Mesodermal cell (in vitro differentiated cells): ENCODE results near the gene IGFBP2.
"Not testable (repeated sequence)": the region's sequence is repeated elsewhere in the genome, so short reads cannot be mapped to it uniquely, and the experiment has no call there.

Source experiments
- H3K27ac ChIP-seq: 2 replicates; pipeline ENCODE4 v1.7.0; 2013; ENCODE audit warnings: mild to moderate bottlenecking, low read depth, low read length, moderate library complexity; ENCODE audit not compliant: severe bottlenecking
- H3K36me3 ChIP-seq: 2 replicates; pipeline ENCODE4 v1.7.1; 2013; ENCODE audit warnings: mild to moderate bottlenecking, low read length, moderate library complexity; ENCODE audit not compliant: control insufficient read depth, insufficient read depth
- H3K4me1 ChIP-seq: one replicate; pipeline ENCODE4 v1.7.1; 2013; ENCODE audit warnings: mild to moderate bottlenecking, low read length; ENCODE audit not compliant: insufficient read depth, control insufficient read depth, poor library complexity, severe bottlenecking
- H3K4me3 ChIP-seq: 2 replicates; pipeline ENCODE4 v1.7.0; 2013; ENCODE audit warnings: low read length, control low read depth, mild to moderate bottlenecking; ENCODE audit not compliant: insufficient read depth, poor library complexity, severe bottlenecking; ENCODE audit errors: extremely low read depth
- H3K9me3 ChIP-seq: 2 replicates; pipeline ENCODE4 v1.7.1; 2013; ENCODE audit warnings: mild to moderate bottlenecking, low read length, moderate library complexity; ENCODE audit not compliant: control insufficient read depth
- WGBS, 2 experiments: methylation state at CpG; one replicate each; pipeline ENCODE4 v1.1.5; 2013; ENCODE audit warnings: missing lambda C conversion rate in 2 of 2; ENCODE audit not compliant: insufficient coverage in 2 of 2; 5-methylcytosine and 5-hydroxymethylcytosine counted together

The IGFBP2 gene

DNA sequence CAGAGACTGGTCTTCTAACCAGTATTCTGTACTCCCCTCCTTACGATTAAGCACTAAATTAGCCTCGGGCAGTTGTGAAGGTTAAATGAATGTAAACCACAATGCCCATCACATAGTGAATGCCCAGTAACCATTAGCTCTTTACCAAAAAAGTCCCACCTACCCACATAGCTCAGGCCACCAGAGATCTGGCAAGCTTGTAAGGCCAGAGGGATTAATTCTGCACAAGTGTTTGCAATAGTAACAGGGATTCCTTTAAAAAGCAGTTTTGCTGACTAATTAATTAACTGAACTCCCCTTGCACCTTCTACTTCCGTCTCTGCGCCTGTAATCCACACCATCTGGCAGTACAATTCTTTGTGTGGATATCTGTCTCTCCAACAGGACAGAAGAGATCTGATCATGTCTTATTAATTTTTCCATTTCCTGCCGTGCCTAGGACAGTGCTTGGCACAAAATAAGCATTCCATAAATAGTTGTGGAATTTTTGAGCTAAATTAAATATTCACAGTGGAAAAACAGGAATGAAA, 36.2 kb upstream of the IGFBP2 start:
- Histone ChIP-seq H3K4me1 (no peaks in the 10 kb centered on the region), H3K36me3 (no peaks in the 10 kb centered on the region), H3K27ac (no peak overlapping the region), H3K4me3 (no peak overlapping the region), H3K9me3 (no peaks in the 10 kb centered on the region)
- 92 to 100% methylated on average over 1 to 5 of the region's 5 CpGs for WGBS, 2 experiments

DNA sequence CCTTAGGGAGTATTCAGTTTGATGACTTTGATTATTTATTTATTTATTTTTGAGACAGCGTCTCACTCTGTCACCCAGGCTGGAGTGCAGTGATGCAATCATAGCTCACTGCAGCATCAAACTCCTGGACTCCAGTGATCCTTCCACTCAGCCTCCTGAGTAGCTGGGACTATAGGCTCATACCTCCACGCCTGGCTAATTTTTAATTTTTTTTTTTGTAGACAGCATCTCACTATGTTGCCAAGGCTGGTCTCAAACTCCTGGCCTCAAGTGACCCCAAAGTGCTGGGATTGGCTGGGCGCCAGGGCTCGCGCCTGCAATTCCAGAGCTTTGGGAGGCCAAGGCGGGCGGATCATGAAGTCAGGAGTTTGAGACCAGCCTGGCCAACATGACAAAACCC, 35.4 kb upstream of the IGFBP2 start:
- H3K36me3 ChIP-seq, H3K9me3 ChIP-seq, H3K4me3 ChIP-seq, H3K4me1 ChIP-seq, H3K27ac ChIP-seq: not testable (repeated sequence)
- 85 to 92% methylated on average over 3 to 4 of the region's 7 CpGs for WGBS, 2 experiments

DNA sequence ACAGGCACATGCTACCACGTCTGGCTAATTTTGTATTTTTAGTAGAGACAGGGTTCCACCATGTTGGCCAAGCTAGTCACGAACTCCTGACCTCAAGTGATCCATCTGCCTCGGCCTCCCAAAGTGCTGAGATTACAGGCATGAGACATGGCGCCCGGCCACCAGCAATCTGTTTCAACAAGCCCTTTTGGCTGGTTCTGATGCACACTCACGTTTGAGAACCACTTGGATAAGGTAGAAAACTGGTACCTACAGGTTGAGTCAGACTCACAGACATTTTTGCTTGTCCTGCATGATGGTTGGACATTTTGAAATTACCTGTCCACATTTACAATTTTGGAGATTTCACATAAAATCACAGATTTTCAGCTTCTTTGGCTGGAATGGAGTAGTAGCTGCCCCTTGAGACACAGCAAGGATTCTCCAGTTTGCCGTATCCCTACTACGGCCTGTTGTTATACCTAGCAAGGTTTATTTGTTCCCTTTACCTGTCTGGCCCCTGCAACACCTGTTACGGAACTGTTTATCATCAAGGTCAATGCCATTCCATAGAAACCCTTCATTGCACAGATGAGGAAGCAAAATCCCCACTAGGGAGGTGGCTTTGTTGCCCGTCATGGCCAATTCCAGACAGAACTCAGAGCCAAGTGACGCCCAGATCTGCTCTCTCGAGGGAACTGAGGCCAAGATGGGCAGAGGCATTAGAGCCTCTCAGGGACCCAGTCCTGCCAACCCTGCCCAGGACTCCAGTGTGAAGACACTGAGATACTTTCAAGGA, 31.4 kb upstream of the IGFBP2 start:
- H3K4me1 ChIP-seq, result peaks cover 5% of the 10 kb centered on the region
- H3K4me3 ChIP-seq, result no peak overlapping the region
- WGBS, 2 experiments, result 92 to 94% methylated on average over 12 of the region's 12 CpGs
- H3K27ac ChIP-seq, result no peak overlapping the region
- H3K9me3 ChIP-seq, result no peaks in the 10 kb centered on the region
- H3K36me3 ChIP-seq, result no peaks in the 10 kb centered on the region

GRCh38 chr2:216603010-216603883, 30.0 kb upstream of the IGFBP2 start:
- Histone ChIP-seq H3K4me3 (no peak overlapping the region), H3K9me3 (no peaks in the 10 kb centered on the region)

DNA sequence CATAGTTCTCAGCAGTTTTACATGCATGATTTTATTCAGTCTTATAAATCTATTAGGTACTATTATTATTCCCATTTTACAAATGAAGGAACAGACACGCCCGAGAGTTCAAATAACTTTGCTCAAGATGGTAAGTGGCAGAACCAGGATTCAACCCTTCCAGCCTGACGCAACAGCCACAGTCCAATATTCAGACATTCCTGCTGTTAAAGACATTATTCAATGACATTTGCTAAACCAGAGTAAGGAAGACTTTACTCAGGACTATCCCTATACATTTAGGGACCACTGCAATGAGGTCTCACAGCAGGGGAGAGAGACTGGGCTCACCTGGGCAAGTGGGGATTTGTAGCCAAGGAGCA, 29.4 kb upstream of the IGFBP2 start:
- H3K9me3 ChIP-seq, result no peaks in the 10 kb centered on the region
- H3K4me1 ChIP-seq, result peaks cover 6% of the 10 kb centered on the region
- no peak overlapping the region for H3K27ac ChIP-seq
- no peaks in the 10 kb centered on the region for H3K36me3 ChIP-seq
- 86% methylated on average over 2 of the region's 3 CpGs; no CpG with 5 or more reads in 1 of the 2 experiments for WGBS, 2 experiments
- no peak overlapping the region for H3K4me3 ChIP-seq

More at GRCh38 chr2:216603010-216603883, 30.0 kb upstream of the IGFBP2 start:
- H3K36me3 ChIP-seq, result no peaks in the 10 kb centered on the region
- H3K27ac ChIP-seq, result no peak overlapping the region
- peaks cover 6% of the 10 kb centered on the region for H3K4me1 ChIP-seq
- WGBS, 2 experiments, result 73% methylated on average over 4 of the region's 9 CpGs; no CpG with 5 or more reads in 1 of the 2 experiments

- H3K27ac ChIP-seq, result no peak overlapping the region
- no peaks in the 10 kb centered on the region for H3K36me3 ChIP-seq
- H3K4me3 ChIP-seq, result no peak overlapping the region
- peaks cover 6% of the 10 kb centered on the region for H3K4me1 ChIP-seq
- no peaks in the 10 kb centered on the region for H3K9me3 ChIP-seq
Observed at GRCh38 chr2:216604458-216604857, 28.8 kb upstream of the IGFBP2 start.

GRCh38 chr2:216606551-216607276, 26.5 kb upstream of the IGFBP2 start:
- Histone ChIP-seq H3K4me3 (no peak overlapping the region), H3K27ac (no peak overlapping the region), H3K4me1 (peaks cover 6% of the 10 kb centered on the region), H3K36me3 (no peaks in the 10 kb centered on the region), H3K9me3 (no peaks in the 10 kb centered on the region)
- WGBS, 2 experiments, result 56 to 75% methylated on average over 5 to 9 of the region's 20 CpGs

DNA sequence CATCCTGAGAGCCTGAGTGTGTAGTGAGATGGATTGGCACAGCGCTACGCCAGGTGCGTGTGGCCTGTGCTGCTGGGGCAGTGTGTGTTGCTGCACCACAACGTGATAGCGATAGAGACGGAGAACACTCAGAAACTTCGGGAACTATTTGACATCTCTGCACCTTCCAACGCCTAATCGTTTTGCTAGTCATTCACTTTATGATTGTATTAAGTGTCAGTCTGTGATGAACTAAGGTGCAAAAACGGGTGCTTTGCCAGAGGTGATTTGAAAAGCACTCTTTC, 26.0 kb upstream of the IGFBP2 start:
- WGBS, 2 experiments, result 86 to 96% methylated on average over 8 to 10 of the region's 10 CpGs
- H3K9me3 ChIP-seq, result no peaks in the 10 kb centered on the region
- peaks cover 6% of the 10 kb centered on the region for H3K4me1 ChIP-seq
- no peak overlapping the region for H3K27ac ChIP-seq
- H3K36me3 ChIP-seq, result no peaks in the 10 kb centered on the region
- no peak overlapping the region for H3K4me3 ChIP-seq

- Histone ChIP-seq H3K4me1 (peaks cover 6% of the 10 kb centered on the region), H3K4me3 (no peak overlapping the region), H3K27ac (no peak overlapping the region), H3K9me3 (no peaks in the 10 kb centered on the region), H3K36me3 (no peaks in the 10 kb centered on the region)
- WGBS, 2 experiments, result 96 to 100% methylated on average over 3 to 4 of the region's 5 CpGs
Observed at GRCh38 chr2:216608525-216608924, 24.7 kb upstream of the IGFBP2 start.

GRCh38 chr2:216615298-216616082, 17.7 kb upstream of the IGFBP2 start:
- Histone ChIP-seq H3K4me1 (peaks cover 13% of the 10 kb centered on the region), H3K27ac (no peak overlapping the region), H3K9me3 (no peaks in the 10 kb centered on the region), H3K36me3 (no peaks in the 10 kb centered on the region), H3K4me3 (no peak overlapping the region)
- 85 to 90% methylated on average over 6 to 7 of the region's 7 CpGs for WGBS, 2 experiments
